Esophagus mucosa (tissue), 1 donor: ENCODE results near the gene NR0B1. TPM values are rescaled to one million over a fixed set of nuclear protein-coding genes. Genes with fewer than 3 reads are reported as not detected.
A peak's percentile ranks its signal among the peaks of the same experiment; 100 is the strongest.

Source experiments
- ATAC-seq: fragments of 200-7000 bp; cut with Tn5 transposase; one replicate; pipeline ENCODE4 v1.9.1; 2020
- total RNA-seq: library from RNA; stranded (reverse); gene quantifications from one replicate; pipeline ENCODE4 v1.2.4, GENCODE V29; 2023
- donor health status: DM: yes; HTN: yes; CAD: no.

Gene NR0B1
- not detected for total RNA-seq

- no peak for ATAC-seq
These were observed at the start of gene NR0B1 for GRCh38 chrX:30309139-30309571. NR0B1 (minus strand) TSS chrX:30309390; CDS start chrX:30309363, 27 bp downstream.

GRCh38 chrX:30349946-30350345 is 40.8 kb upstream of the NR0B1 start:
- ATAC-seq, result no peak

GRCh38 chrX:30343206-30343605 is 34.0 kb upstream of the NR0B1 start:
- ATAC-seq, result no peak

- ATAC-seq, result no peak
These were observed 31.6 kb upstream of the NR0B1 start for GRCh38 chrX:30340753-30341152.

GRCh38 chrX:30327762-30328161 is 18.6 kb upstream of the NR0B1 start:
- ATAC-seq, result no peak

- no peak for ATAC-seq
These were observed 8.1 kb upstream of the NR0B1 start for GRCh38 chrX:30317308-30317707.

- ATAC-seq, result no peak
These were observed 4.1 kb upstream of the NR0B1 start for GRCh38 chrX:30313322-30313721.

- no peak for ATAC-seq
These were observed 3.7 kb upstream of the NR0B1 start for GRCh38 chrX:30312858-30313257.

- ATAC-seq, result no peak
These were observed 1.4 kb upstream of the NR0B1 start for GRCh38 chrX:30310429-30311206.

GRCh38 chrX:30308263-30309138 is 689 bp downstream of the NR0B1 start:
- no peak for ATAC-seq

- ATAC-seq, result no peak
These were observed 1.7 kb downstream of the NR0B1 start for GRCh38 chrX:30307466-30307865.

GRCh38 chrX:30304866-30305265 is 4.3 kb downstream of the NR0B1 start:
- ATAC-seq, result no peak

GRCh38 chrX:30302956-30303355 is 6.2 kb downstream of the NR0B1 start:
- no peak for ATAC-seq

GRCh38 chrX:30301963-30302362 is 7.2 kb downstream of the NR0B1 start:
- no peak for ATAC-seq

- ATAC-seq, result no peak
These were observed 8.0 kb downstream of the NR0B1 start for GRCh38 chrX:30301208-30301607.

- no peak for ATAC-seq
These were observed 12.6 kb downstream of the NR0B1 start for GRCh38 chrX:30296408-30297254.

- ATAC-seq, result peak; percentile 26
These were observed 25.6 kb downstream of the NR0B1 start for GRCh38 chrX:30283456-30284200.

- ATAC-seq, result no peak
These were observed 26.7 kb downstream of the NR0B1 start for GRCh38 chrX:30282527-30282926.

GRCh38 chrX:30280428-30280827 is 28.8 kb downstream of the NR0B1 start:
- no peak for ATAC-seq

- ATAC-seq, result no peak
These were observed 30.8 kb downstream of the NR0B1 start for GRCh38 chrX:30278365-30278764.

GRCh38 chrX:30275498-30275897 is 33.7 kb downstream of the NR0B1 start:
- ATAC-seq, result no peak

- ATAC-seq, result no peak
These were observed 38.6 kb downstream of the NR0B1 start for GRCh38 chrX:30270639-30271038.
